Measurements from ENCODE around the gene SPTBN1. TPM values are rescaled to one million over a fixed set of nuclear protein-coding genes. Genes with fewer than 3 reads are reported as not detected.
A peak's percentile ranks its signal among the peaks of the same experiment; 100 is the strongest.

SPTBN1 gene
- total and polyA plus RNA-seq, 2 of the 13 experiments (the other 11 are each of a cell fraction or from before 2014, with no cell fraction given), result 123 to 299 TPM

DNA sequence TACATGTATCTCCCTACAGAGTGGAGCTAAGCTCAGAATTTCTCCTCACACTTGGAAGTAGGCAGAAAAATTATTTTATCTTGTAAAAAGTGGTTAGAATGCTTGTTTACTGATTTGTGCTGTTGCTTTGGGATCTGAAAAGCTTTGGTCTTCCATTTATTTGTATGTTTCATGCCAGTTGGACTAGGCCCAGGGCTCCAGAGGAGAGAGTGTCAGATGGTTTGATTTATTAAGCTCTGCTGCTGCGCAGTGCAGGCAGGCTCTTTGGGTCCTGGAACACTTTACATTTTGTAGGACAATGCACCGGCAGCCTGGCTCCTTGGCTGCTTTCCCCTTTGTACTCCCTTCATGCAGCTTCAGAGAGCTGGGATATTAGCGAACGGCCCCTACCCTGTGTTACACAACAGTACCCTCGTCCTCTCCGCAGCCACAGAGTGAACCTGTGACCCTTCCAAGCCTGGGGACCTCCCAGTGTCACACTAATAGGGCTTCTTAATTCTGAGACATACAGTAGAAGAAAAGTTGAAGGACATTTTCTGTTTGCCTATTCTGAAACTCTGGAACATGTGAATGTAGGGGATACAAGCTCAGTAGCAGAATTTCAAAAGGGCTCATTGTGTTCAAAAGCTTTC, 210.6 kb downstream of the SPTBN1 start (continued):
- TF ChIP-seq THAP11 (CRISPR knock-in tag; IDR thresholded peaks at IDR 0.05) (0 out of 2 replicates have a peak, but pooled peaks have one; percentile 48), ZNF772 (CRISPR knock-in tag; IDR thresholded peaks at IDR 0.05) (peak; percentile 77), ZNF326 (CRISPR knock-in tag; IDR thresholded peaks at IDR 0.05; ENCODE audit: borderline replicate concordance) (no peak), RFX5 (IDR thresholded peaks at IDR 0.05; ENCODE audit: low read depth, low read length) (no peak), HES4 (CRISPR knock-in tag; IDR thresholded peaks at IDR 0.05; ENCODE audit: borderline replicate concordance) (no peak), NFE2 (CRISPR knock-in tag; IDR thresholded peaks at IDR 0.05) (no peak), ZNF460 (CRISPR knock-in tag; IDR thresholded peaks at IDR 0.05; ENCODE audit: borderline replicate concordance) (no peak), ZC3H4 (CRISPR knock-in tag; IDR thresholded peaks at IDR 0.05; ENCODE audit: borderline replicate concordance) (no peak), PHF5A (CRISPR knock-in tag; IDR thresholded peaks at IDR 0.05; ENCODE audit: low read depth, unreplicated experiment) (peak; percentile 27), ARNT2 (CRISPR knock-in tag; IDR thresholded peaks at IDR 0.05; ENCODE audit: low read depth) (no peak), ESRRA (CRISPR knock-in tag; IDR thresholded peaks at IDR 0.05; ENCODE audit: low read depth) (peak; percentile 47; the same call in 1 of the 2 replicates), ZBTB38 (CRISPR knock-in tag; IDR thresholded peaks at IDR 0.05) (peak; percentile 78; the same call in 1 of the 2 replicates), KDM3A (CRISPR knock-in tag; IDR thresholded peaks at IDR 0.05; ENCODE audit: low read depth) (no peak), KLF11 (CRISPR knock-in tag; IDR thresholded peaks at IDR 0.05) (0 out of 2 replicates have a peak, but pooled peaks have one; percentile 45), TCF12 (IDR thresholded peaks at IDR 0.05) (no peak), TCF12 (CRISPR knock-in tag; IDR thresholded peaks at IDR 0.05) (no peak), LCORL (IDR thresholded peaks at IDR 0.05) (no peak), LCORL (CRISPR knock-in tag; IDR thresholded peaks at IDR 0.05) (peak; percentile 54), ZNF543 (CRISPR knock-in tag; IDR thresholded peaks at IDR 0.05) (0 out of 2 replicates have a peak, but pooled peaks have one; percentile 37), PCBP2 (optimal IDR thresholded peaks at IDR 0.05; ENCODE audit: low read depth, low read length, poor library complexity, severe bottlenecking) (no peak)
- TF ChIP-seq, protein P1, sequence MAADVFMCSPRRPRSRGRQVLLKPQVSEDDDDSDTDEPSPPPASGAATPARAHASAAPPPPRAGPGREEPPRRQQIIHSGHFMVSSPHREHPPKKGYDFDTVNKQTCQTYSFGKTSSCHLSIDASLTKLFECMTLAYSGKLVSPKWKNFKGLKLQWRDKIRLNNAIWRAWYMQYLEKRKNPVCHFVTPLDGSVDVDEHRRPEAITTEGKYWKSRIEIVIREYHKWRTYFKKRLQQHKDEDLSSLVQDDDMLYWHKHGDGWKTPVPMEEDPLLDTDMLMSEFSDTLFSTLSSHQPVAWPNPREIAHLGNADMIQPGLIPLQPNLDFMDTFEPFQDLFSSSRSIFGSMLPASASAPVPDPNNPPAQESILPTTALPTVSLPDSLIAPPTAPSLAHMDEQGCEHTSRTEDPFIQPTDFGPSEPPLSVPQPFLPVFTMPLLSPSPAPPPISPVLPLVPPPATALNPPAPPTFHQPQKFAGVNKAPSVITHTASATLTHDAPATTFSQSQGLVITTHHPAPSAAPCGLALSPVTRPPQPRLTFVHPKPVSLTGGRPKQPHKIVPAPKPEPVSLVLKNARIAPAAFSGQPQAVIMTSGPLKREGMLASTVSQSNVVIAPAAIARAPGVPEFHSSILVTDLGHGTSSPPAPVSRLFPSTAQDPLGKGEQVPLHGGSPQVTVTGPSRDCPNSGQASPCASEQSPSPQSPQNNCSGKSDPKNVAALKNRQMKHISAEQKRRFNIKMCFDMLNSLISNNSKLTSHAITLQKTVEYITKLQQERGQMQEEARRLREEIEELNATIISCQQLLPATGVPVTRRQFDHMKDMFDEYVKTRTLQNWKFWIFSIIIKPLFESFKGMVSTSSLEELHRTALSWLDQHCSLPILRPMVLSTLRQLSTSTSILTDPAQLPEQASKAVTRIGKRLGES (CRISPR knock-in tag; IDR thresholded peaks at IDR 0.05; ENCODE audit: borderline replicate concordance), result no peak
- TF ChIP-seq, protein P2, sequence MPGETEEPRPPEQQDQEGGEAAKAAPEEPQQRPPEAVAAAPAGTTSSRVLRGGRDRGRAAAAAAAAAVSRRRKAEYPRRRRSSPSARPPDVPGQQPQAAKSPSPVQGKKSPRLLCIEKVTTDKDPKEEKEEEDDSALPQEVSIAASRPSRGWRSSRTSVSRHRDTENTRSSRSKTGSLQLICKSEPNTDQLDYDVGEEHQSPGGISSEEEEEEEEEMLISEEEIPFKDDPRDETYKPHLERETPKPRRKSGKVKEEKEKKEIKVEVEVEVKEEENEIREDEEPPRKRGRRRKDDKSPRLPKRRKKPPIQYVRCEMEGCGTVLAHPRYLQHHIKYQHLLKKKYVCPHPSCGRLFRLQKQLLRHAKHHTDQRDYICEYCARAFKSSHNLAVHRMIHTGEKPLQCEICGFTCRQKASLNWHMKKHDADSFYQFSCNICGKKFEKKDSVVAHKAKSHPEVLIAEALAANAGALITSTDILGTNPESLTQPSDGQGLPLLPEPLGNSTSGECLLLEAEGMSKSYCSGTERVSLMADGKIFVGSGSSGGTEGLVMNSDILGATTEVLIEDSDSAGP (CRISPR knock-in tag; IDR thresholded peaks at IDR 0.05; ENCODE audit: borderline replicate concordance), result peak; percentile 43; the same call in 1 of the 2 replicates
- TF ChIP-seq, protein P3, sequence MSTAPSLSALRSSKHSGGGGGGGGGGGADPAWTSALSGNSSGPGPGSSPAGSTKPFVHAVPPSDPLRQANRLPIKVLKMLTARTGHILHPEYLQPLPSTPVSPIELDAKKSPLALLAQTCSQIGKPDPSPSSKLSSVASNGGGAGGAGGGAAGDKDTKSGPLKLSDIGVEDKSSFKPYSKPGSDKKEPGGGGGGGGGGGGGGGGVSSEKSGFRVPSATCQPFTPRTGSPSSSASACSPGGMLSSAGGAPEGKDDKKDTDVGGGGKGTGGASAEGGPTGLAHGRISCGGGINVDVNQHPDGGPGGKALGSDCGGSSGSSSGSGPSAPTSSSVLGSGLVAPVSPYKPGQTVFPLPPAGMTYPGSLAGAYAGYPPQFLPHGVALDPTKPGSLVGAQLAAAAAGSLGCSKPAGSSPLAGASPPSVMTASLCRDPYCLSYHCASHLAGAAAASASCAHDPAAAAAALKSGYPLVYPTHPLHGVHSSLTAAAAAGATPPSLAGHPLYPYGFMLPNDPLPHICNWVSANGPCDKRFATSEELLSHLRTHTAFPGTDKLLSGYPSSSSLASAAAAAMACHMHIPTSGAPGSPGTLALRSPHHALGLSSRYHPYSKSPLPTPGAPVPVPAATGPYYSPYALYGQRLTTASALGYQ (CRISPR knock-in tag; IDR thresholded peaks at IDR 0.05), result peak; percentile 72; the same call in 1 of the 2 replicates
- TF ChIP-seq, protein P4, sequence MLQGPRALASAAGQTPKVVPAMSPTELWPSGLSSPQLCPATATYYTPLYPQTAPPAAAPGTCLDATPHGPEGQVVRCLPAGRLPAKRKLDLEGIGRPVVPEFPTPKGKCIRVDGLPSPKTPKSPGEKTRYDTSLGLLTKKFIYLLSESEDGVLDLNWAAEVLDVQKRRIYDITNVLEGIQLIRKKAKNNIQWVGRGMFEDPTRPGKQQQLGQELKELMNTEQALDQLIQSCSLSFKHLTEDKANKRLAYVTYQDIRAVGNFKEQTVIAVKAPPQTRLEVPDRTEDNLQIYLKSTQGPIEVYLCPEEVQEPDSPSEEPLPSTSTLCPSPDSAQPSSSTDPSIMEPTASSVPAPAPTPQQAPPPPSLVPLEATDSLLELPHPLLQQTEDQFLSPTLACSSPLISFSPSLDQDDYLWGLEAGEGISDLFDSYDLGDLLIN (CRISPR knock-in tag; IDR thresholded peaks at IDR 0.05; ENCODE audit: borderline replicate concordance), result no peak
